ENCODE data around the gene BCL11A. TPM values are rescaled to one million over a fixed set of nuclear protein-coding genes. Genes with fewer than 3 reads are reported as not detected.

The BCL11A gene
- total and polyA plus RNA-seq, 2 donors from 2014 or later, result 1.4 to 8.7 TPM

GRCh38 chr2:60411295-60411694 lies 142.2 kb downstream of the BCL11A start:
- Histone ChIP-seq H3K27me3 (ENCODE audit: control insufficient read depth, insufficient read depth, low read length) (no peaks in the 10 kb centered on the region), H3K36me3 (ENCODE audit: control insufficient read depth in 2 of 3, insufficient read depth in 3 of 3, low read length in 3 of 3) (no peaks in the 10 kb centered on the region), H3K9ac (ENCODE audit: low read length in 3 of 3) (no peak overlapping the region), H3K9me3 (ENCODE audit: control insufficient read depth in 2 of 3, insufficient read depth in 1 of 3, low read length in 3 of 3) (no peaks in the 10 kb centered on the region), H3K27ac (ENCODE audit: low read depth in 2 of 2, low read length in 2 of 2) (no peak overlapping the region), H3K4me3 (ENCODE audit: low read length in 3 of 3) (no peak overlapping the region), H3K4me1 (ENCODE audit: control insufficient read depth in 2 of 3, insufficient read depth in 2 of 3, low read depth in 1 of 3, low read length in 3 of 3) (no peaks in the 10 kb centered on the region)
- TF ChIP-seq CTCF (IDR thresholded peaks at IDR 0.05; ENCODE audit: borderline replicate concordance, extremely low read depth, insufficient read depth), result no peak
- FAIRE-seq, result no peak
- intact Hi-C loops (cut with DNase I), result no loop called here
- DNase-seq, result peak in 1 of 5 donors; percentile 36

- FAIRE-seq, result no peak
Observed at GRCh38 chr2:60410456-60411146, 142.9 kb downstream of the BCL11A start.

GRCh38 chr2:60409531-60409871 lies 144.0 kb downstream of the BCL11A start:
- no peak overlapping the region for H3K27ac ChIP-seq (ENCODE audit: low read depth in 2 of 2, low read length in 2 of 2)
- H3K4me1 ChIP-seq (ENCODE audit: control insufficient read depth in 2 of 3, insufficient read depth in 2 of 3, low read depth in 1 of 3, low read length in 3 of 3), result no peaks in the 10 kb centered on the region
- no peaks in the 10 kb centered on the region for H3K36me3 ChIP-seq (ENCODE audit: control insufficient read depth in 2 of 3, insufficient read depth in 3 of 3, low read length in 3 of 3)
- FAIRE-seq, result no peak
- no peaks in the 10 kb centered on the region for H3K9me3 ChIP-seq (ENCODE audit: control insufficient read depth in 2 of 3, insufficient read depth in 1 of 3, low read length in 3 of 3)
- TF ChIP-seq CTCF (IDR thresholded peaks at IDR 0.05; ENCODE audit: borderline replicate concordance, extremely low read depth, insufficient read depth), result no peak
- H3K27me3 ChIP-seq (ENCODE audit: control insufficient read depth, insufficient read depth, low read length), result no peaks in the 10 kb centered on the region
- no peak overlapping the region for H3K4me3 ChIP-seq (ENCODE audit: low read length in 3 of 3)
- no peak for DNase-seq
- no peak overlapping the region for H3K9ac ChIP-seq (ENCODE audit: low read length in 3 of 3)
- intact Hi-C loops (cut with DNase I), result no loop called here

More at GRCh38 chr2:60410456-60411146, 142.9 kb downstream of the BCL11A start:
- DNase-seq, result peak in 4 of 5 donors; percentile 27 to 58 (median 35)
- H3K4me1 ChIP-seq (ENCODE audit: control insufficient read depth in 2 of 3, insufficient read depth in 2 of 3, low read depth in 1 of 3, low read length in 3 of 3), result no peaks in the 10 kb centered on the region
- H3K36me3 ChIP-seq (ENCODE audit: control insufficient read depth in 2 of 3, insufficient read depth in 3 of 3, low read length in 3 of 3), result no peaks in the 10 kb centered on the region
- no peaks in the 10 kb centered on the region for H3K27me3 ChIP-seq (ENCODE audit: control insufficient read depth, insufficient read depth, low read length)
- intact Hi-C loops (cut with DNase I), result no loop called here
- no peak overlapping the region for H3K27ac ChIP-seq (ENCODE audit: low read depth in 2 of 2, low read length in 2 of 2)
- H3K9ac ChIP-seq (ENCODE audit: low read length in 3 of 3), result no peak overlapping the region
- no peak for TF ChIP-seq CTCF (IDR thresholded peaks at IDR 0.05; ENCODE audit: borderline replicate concordance, extremely low read depth, insufficient read depth)
- no peak overlapping the region for H3K4me3 ChIP-seq (ENCODE audit: low read length in 3 of 3)
- H3K9me3 ChIP-seq (ENCODE audit: control insufficient read depth in 2 of 3, insufficient read depth in 1 of 3, low read length in 3 of 3), result no peaks in the 10 kb centered on the region

All from kidney (tissue), 14 donors.